Astrocyte of the cerebellum (primary cell): Measurements from ENCODE around the gene SEMG1.

Experiments
- DNase-seq: peaks from one replicate; pipeline ENCODE4 v3.0.0-alpha.2; 2011; ENCODE audit warnings: low read depth
- H3K4me3 ChIP-seq: 2 replicates; pipeline ENCODE4 v1.5.1; 2011; ENCODE audit warnings: mild to moderate bottlenecking, low read depth, low read length, moderate library complexity
- in situ Hi-C: cut with HindIII; loops from 2 replicates; pipeline ENCODE4 v1.10.0; 2017; ENCODE audit warnings: low sequenced_read_pairs
- TF ChIP-seq, protein P1 (sequence below): IDR thresholded peaks from 2 replicates; pipeline ENCODE4 v1.5.1; 2012; ENCODE audit warnings: low read length, low read depth, moderate library complexity, mild to moderate bottlenecking; ENCODE audit errors: missing control alignments

SEMG1 gene

DNA sequence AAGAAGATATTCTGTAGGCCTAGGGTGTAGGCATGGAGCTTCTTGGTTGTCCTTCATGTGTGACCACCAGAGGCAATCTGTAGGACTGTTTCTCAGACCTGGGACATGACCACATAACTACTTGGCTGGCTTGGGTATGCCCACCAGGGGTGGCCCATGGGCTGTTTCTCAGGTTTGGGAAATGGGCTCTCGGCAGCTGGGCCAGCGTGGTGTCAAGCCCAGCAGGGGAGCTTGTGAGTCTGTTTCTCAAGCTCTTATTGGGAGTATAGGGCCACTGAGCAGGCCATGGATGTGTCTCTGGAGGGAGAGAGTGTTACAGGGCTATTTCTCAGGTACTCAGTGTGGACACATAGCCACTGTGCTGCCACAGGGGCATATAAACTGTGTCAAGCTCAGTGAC is 11.8 kb downstream of the SEMG1 start:
- no peak for DNase-seq
- in situ Hi-C loops: no loop called here
- H3K4me3 ChIP-seq: no peak overlapping the region
- TF ChIP-seq, protein P1, sequence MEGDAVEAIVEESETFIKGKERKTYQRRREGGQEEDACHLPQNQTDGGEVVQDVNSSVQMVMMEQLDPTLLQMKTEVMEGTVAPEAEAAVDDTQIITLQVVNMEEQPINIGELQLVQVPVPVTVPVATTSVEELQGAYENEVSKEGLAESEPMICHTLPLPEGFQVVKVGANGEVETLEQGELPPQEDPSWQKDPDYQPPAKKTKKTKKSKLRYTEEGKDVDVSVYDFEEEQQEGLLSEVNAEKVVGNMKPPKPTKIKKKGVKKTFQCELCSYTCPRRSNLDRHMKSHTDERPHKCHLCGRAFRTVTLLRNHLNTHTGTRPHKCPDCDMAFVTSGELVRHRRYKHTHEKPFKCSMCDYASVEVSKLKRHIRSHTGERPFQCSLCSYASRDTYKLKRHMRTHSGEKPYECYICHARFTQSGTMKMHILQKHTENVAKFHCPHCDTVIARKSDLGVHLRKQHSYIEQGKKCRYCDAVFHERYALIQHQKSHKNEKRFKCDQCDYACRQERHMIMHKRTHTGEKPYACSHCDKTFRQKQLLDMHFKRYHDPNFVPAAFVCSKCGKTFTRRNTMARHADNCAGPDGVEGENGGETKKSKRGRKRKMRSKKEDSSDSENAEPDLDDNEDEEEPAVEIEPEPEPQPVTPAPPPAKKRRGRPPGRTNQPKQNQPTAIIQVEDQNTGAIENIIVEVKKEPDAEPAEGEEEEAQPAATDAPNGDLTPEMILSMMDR: no peak

DNA sequence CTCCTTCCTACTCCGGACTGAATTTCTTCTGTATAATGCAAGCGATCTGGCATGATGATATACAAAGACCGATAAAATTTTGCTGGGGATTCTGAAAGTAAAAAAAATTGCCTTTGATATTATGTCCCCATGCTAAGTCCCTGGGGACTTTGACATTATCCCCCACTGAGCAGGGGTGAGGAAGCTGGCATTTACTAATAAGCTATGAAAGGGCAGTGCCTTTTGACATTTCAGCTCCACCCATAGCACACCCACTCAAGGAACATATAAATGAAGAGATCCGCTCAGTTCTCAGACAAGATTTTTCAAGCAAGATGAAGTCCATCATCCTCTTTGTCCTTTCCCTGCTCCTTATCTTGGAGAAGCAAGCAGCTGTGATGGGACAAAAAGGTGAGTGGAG is 14.2 kb downstream of the SEMG1 start, which contains the start of gene SEMG2:
TSS of gene SEMG2 (plus strand) at position 298 of the 400 bp plus-strand sequence. CDS start at position 315, 17 bp downstream.
- no peak within 1 kb of the TSS for H3K4me3 ChIP-seq
- DNase-seq: no peak
- TF ChIP-seq, protein P1: no peak
- in situ Hi-C loops: no loop called here

DNA sequence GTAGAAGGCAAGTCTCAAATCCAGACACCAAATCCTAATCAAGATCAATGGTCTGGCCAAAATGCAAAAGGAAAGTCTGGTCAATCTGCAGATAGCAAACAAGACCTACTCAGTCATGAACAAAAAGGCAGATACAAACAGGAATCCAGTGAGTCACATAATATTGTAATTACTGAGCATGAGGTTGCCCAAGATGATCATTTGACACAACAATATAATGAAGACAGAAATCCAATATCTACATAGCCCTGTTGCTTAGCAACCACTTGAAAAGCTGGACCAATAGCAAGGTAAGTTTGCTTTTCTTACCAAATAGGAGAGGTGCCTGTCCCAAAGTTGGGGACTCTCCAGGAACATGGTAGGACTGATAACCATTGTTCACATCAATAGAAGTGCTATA is 16.3 kb downstream of the SEMG1 start:
- in situ Hi-C loops: no loop called here
- no peak overlapping the region for H3K4me3 ChIP-seq
- TF ChIP-seq, protein P1: no peak
- no peak for DNase-seq

DNA sequence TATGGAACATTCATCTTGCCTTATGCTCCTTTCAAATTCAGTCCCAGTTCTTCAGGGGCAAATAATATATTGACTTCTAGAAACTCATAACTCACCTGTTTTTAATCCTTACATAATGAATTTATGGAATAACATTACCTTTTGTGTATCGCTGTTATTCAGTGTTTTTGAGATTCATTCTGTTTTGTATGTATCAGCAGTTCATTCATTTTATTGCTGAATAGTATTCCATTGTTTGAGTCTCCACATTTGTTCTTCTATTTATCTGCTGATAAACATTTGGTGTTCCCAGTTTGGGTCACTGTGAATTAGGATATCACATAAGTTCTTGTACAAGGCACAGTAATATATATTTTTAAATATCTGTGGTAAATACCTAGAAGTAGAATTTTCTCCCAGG is 19.5 kb downstream of the SEMG1 start:
- DNase-seq: no peak
- H3K4me3 ChIP-seq: no peak overlapping the region
- in situ Hi-C loops: no loop called here
- TF ChIP-seq, protein P1: no peak

DNA sequence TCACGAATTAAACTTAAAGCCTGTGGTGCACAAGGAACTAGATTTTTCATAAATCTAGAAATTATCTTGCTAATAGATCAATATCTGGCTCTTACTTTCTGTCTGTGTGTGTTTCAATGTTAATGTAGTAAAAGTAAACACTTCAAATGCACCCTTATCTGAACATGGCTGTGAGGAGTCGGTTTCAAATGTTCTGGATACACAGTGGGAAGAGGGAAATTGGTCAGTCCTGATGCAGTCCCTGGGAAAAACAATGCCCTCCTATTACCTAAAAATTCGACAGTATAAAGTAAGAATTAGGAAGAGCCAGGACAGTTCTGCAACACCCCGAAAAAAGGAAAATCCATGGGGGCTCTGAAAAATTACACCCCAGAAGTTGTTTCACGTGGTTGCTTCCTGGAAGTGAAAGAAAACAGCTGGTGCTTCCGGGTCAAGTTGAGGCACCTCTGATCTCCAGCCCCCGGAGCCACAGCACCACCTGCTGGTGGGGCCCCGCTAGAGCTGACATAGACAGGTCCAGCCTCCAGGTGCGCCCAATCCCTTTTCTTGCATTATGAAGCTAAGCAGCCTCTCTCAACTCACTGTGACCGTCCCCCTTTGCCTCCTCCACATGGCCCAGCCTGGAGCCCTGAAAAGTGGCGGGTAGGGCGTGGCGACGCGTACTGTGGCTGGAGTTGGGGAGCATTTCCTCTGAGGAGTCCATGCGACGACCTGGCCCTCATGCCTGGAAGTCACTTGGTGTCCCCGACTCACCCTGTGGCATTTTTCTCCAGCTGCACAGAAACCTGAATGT is 22.6 kb downstream of the SEMG1 start:
- in situ Hi-C loops: no loop called here

DNA sequence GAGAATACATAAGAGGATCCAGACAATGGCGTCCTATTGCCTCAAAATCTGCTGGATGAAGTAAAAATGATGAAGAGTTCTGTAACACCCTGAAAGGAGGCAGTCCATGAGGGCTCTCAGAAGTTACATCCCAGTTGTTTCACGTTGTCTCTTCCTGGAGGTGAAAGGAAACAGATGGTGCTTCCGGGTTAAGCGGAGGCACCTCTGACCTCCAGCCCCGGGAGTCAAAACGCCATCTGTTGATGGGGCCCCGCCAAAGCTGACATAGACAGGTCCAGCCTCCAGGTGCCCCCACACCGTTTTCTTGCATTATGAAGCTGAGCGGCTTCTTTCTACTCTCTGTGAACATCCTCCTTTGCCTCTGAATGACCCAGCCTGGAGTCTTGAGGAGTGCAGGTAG is 23.8 kb downstream of the SEMG1 start:
- H3K4me3 ChIP-seq: no peak overlapping the region
- TF ChIP-seq, protein P1: no peak
- DNase-seq: no peak
- in situ Hi-C loops: no loop called here

More for the DNA sequence above, 22.6 kb downstream of the SEMG1 start:
- no peak for DNase-seq
- TF ChIP-seq, protein P1: peak; percentile 34
- no peak overlapping the region for H3K4me3 ChIP-seq

DNA sequence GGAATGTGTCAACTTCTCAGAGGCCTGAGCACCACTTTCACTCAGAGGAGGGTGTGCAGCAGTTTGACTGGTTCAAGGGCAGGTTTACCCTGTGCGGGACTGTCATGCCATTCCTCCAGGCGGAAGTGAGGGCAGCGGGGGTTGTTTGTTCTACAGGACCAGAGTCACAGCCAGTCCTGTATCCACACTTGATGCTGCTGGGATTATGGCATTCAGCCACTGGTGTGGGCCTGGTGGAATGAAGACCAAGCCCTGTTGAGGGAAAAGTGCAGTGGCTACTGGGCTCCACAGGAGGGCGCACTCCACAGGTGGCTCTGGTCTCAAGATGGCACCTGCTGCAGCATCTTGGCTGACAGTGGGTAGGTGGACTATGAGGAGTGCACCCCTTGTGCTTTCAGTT is 29.2 kb downstream of the SEMG1 start:
- TF ChIP-seq, protein P1: peak; percentile 36
- no peak overlapping the region for H3K4me3 ChIP-seq
- DNase-seq: no peak
- in situ Hi-C loops: no loop called here
